ENCODE data around the gene LILRB3. TPM values are rescaled to one million over a fixed set of nuclear protein-coding genes. Genes with fewer than 3 reads are reported as not detected.
"Not testable (repeated sequence)": the region's sequence is repeated elsewhere in the genome, so short reads cannot be mapped to it uniquely, and the experiment has no call there.

The LILRB3 gene
- total and polyA plus RNA-seq, 4 donors = 0.61 to 26.7 (median 10.4) TPM

- no peaks in the 10 kb centered on the region for H3K9me3 ChIP-seq (ENCODE audit: control insufficient read depth, low read length)
- intact Hi-C loops (cut with DNase I) = no loop called here
- 90 to 92% methylated on average over 27 of the region's 27 CpGs for WGBS, 2 donors
- H3K4me1 ChIP-seq (ENCODE audit: control insufficient read depth in 1 of 2, insufficient read depth in 2 of 2, low read length in 2 of 2) = no peaks in the 10 kb centered on the region
- H3K4me3 ChIP-seq (ENCODE audit: low read length in 2 of 2) = no peak overlapping the region
- H3K27me3 ChIP-seq (ENCODE audit: control insufficient read depth in 1 of 2, insufficient read depth in 2 of 2, low read length in 1 of 2) = no peaks in the 10 kb centered on the region
- ATAC-seq (ENCODE audit: low FRiP score) (no peak), DNase-seq (peak in 1 of 2 donors; percentile 42)
- H3K27ac ChIP-seq (ENCODE audit: low read depth in 1 of 2, low read length in 2 of 2) = no peak overlapping the region
- H3K36me3 ChIP-seq (ENCODE audit: control insufficient read depth in 1 of 2, insufficient read depth in 2 of 2, low read length in 1 of 2) = no peaks in the 10 kb centered on the region
Observed at GRCh38 chr19:54218960-54219661, 3.7 kb downstream of the LILRB3 start.

- no peak overlapping the region for H3K4me3 ChIP-seq (ENCODE audit: low read length in 2 of 2)
- intact Hi-C loops (cut with DNase I) = no loop called here
- no peaks in the 10 kb centered on the region for H3K9me3 ChIP-seq (ENCODE audit: control insufficient read depth, low read length)
- no peak overlapping the region for H3K27ac ChIP-seq (ENCODE audit: low read depth in 1 of 2, low read length in 2 of 2)
- DNase-seq = no peak
- H3K4me1 ChIP-seq (ENCODE audit: control insufficient read depth in 1 of 2, insufficient read depth in 2 of 2, low read length in 2 of 2) = no peaks in the 10 kb centered on the region
- no peaks in the 10 kb centered on the region for H3K36me3 ChIP-seq (ENCODE audit: control insufficient read depth in 1 of 2, insufficient read depth in 2 of 2, low read length in 1 of 2)
- ATAC-seq (ENCODE audit: low FRiP score) = no peak
- no peaks in the 10 kb centered on the region for H3K27me3 ChIP-seq (ENCODE audit: control insufficient read depth in 1 of 2, insufficient read depth in 2 of 2, low read length in 1 of 2)
- WGBS, 2 donors = 78 to 85% methylated on average over 5 to 8 of the region's 8 CpGs
Observed at GRCh38 chr19:54218259-54218658, 4.5 kb downstream of the LILRB3 start.

- H3K9me3 ChIP-seq (ENCODE audit: control insufficient read depth, low read length); DNase-seq; ATAC-seq (ENCODE audit: low FRiP score); H3K27ac ChIP-seq (ENCODE audit: low read depth in 1 of 2, low read length in 2 of 2); H3K36me3 ChIP-seq (ENCODE audit: control insufficient read depth in 1 of 2, insufficient read depth in 2 of 2, low read length in 1 of 2); intact Hi-C loops (cut with DNase I); H3K27me3 ChIP-seq (ENCODE audit: control insufficient read depth in 1 of 2, insufficient read depth in 2 of 2, low read length in 1 of 2); H3K4me3 ChIP-seq (ENCODE audit: low read length in 2 of 2); H3K4me1 ChIP-seq (ENCODE audit: control insufficient read depth in 1 of 2, insufficient read depth in 2 of 2, low read length in 2 of 2): not testable (repeated sequence)
- 47 to 61% methylated on average over 14 to 17 of the region's 20 CpGs for WGBS, 2 donors
Observed at GRCh38 chr19:54217517-54218247, 5.1 kb downstream of the LILRB3 start.

GRCh38 chr19:54216869-54217268 is 5.9 kb downstream of the LILRB3 start:
- DNase-seq (peak in 1 of 2 donors; percentile 16), ATAC-seq (ENCODE audit: low FRiP score) (no peak)
- H3K4me1 ChIP-seq (ENCODE audit: control insufficient read depth in 1 of 2, insufficient read depth in 2 of 2, low read length in 2 of 2) = no peaks in the 10 kb centered on the region
- H3K27me3 ChIP-seq (ENCODE audit: control insufficient read depth in 1 of 2, insufficient read depth in 2 of 2, low read length in 1 of 2) = no peaks in the 10 kb centered on the region
- H3K4me3 ChIP-seq (ENCODE audit: low read length in 2 of 2) = no peak overlapping the region
- 84% methylated on average over 8 to 9 of the region's 9 CpGs for WGBS, 2 donors
- H3K9me3 ChIP-seq (ENCODE audit: control insufficient read depth, low read length) = no peaks in the 10 kb centered on the region
- no peaks in the 10 kb centered on the region for H3K36me3 ChIP-seq (ENCODE audit: control insufficient read depth in 1 of 2, insufficient read depth in 2 of 2, low read length in 1 of 2)
- H3K27ac ChIP-seq (ENCODE audit: low read depth in 1 of 2, low read length in 2 of 2) = no peak overlapping the region
- intact Hi-C loops (cut with DNase I) = no loop called here

GRCh38 chr19:54214734-54215133 is 8.1 kb downstream of the LILRB3 start:
- H3K4me3 ChIP-seq (ENCODE audit: low read length in 2 of 2); H3K27ac ChIP-seq (ENCODE audit: low read depth in 1 of 2, low read length in 2 of 2); intact Hi-C loops (cut with DNase I); H3K4me1 ChIP-seq (ENCODE audit: control insufficient read depth in 1 of 2, insufficient read depth in 2 of 2, low read length in 2 of 2); ATAC-seq (ENCODE audit: low FRiP score); H3K27me3 ChIP-seq (ENCODE audit: control insufficient read depth in 1 of 2, insufficient read depth in 2 of 2, low read length in 1 of 2); H3K36me3 ChIP-seq (ENCODE audit: control insufficient read depth in 1 of 2, insufficient read depth in 2 of 2, low read length in 1 of 2); H3K9me3 ChIP-seq (ENCODE audit: control insufficient read depth, low read length): not testable (repeated sequence)
- WGBS, 2 donors = 96 to 97% methylated on average over 14 to 16 of the region's 19 CpGs
- DNase-seq = peak in 1 of 2 donors; percentile 35

- H3K27me3 ChIP-seq (ENCODE audit: control insufficient read depth in 1 of 2, insufficient read depth in 2 of 2, low read length in 1 of 2); H3K36me3 ChIP-seq (ENCODE audit: control insufficient read depth in 1 of 2, insufficient read depth in 2 of 2, low read length in 1 of 2); H3K9me3 ChIP-seq (ENCODE audit: control insufficient read depth, low read length); H3K4me1 ChIP-seq (ENCODE audit: control insufficient read depth in 1 of 2, insufficient read depth in 2 of 2, low read length in 2 of 2); H3K27ac ChIP-seq (ENCODE audit: low read depth in 1 of 2, low read length in 2 of 2); DNase-seq; ATAC-seq (ENCODE audit: low FRiP score); intact Hi-C loops (cut with DNase I); H3K4me3 ChIP-seq (ENCODE audit: low read length in 2 of 2): not testable (repeated sequence)
- 73 to 79% methylated on average over 3 to 5 of the region's 5 CpGs for WGBS, 2 donors
Observed at GRCh38 chr19:54214217-54214616, 8.6 kb downstream of the LILRB3 start.

GRCh38 chr19:54211235-54211634 is 11.6 kb downstream of the LILRB3 start:
- Histone ChIP-seq H3K9me3 (ENCODE audit: control insufficient read depth, low read length) (no peaks in the 10 kb centered on the region), H3K4me3 (ENCODE audit: low read length in 2 of 2) (no peak overlapping the region), H3K27me3 (ENCODE audit: control insufficient read depth in 1 of 2, insufficient read depth in 2 of 2, low read length in 1 of 2) (no peaks in the 10 kb centered on the region), H3K36me3 (ENCODE audit: control insufficient read depth in 1 of 2, insufficient read depth in 2 of 2, low read length in 1 of 2) (peaks cover 0 to 6% of the 10 kb centered on the region in 2 donors), H3K4me1 (ENCODE audit: control insufficient read depth in 1 of 2, insufficient read depth in 2 of 2, low read length in 2 of 2) (no peaks in the 10 kb centered on the region), H3K27ac (ENCODE audit: low read depth in 1 of 2, low read length in 2 of 2) (no peak overlapping the region)
- intact Hi-C loops (cut with DNase I) = no loop called here
- 90 to 91% methylated on average over 12 of the region's 12 CpGs for WGBS, 2 donors
- ATAC-seq (ENCODE audit: low FRiP score) = no peak
- peak in 1 of 2 donors; percentile 52 for DNase-seq

GRCh38 chr19:54209811-54210494 is 12.9 kb downstream of the LILRB3 start:
- 17 to 23% methylated on average over 10 of the region's 10 CpGs for WGBS, 2 donors
- H3K36me3 ChIP-seq (ENCODE audit: control insufficient read depth in 1 of 2, insufficient read depth in 2 of 2, low read length in 1 of 2) = peaks cover 0 to 6% of the 10 kb centered on the region in 2 donors
- H3K9me3 ChIP-seq (ENCODE audit: control insufficient read depth, low read length) = no peaks in the 10 kb centered on the region
- H3K4me1 ChIP-seq (ENCODE audit: control insufficient read depth in 1 of 2, insufficient read depth in 2 of 2, low read length in 2 of 2) = no peaks in the 10 kb centered on the region
- ATAC-seq (ENCODE audit: low FRiP score) (peak; percentile 62), DNase-seq (peak; percentile 92 to 94)
- no peaks in the 10 kb centered on the region for H3K27me3 ChIP-seq (ENCODE audit: control insufficient read depth in 1 of 2, insufficient read depth in 2 of 2, low read length in 1 of 2)
- intact Hi-C loops (cut with DNase I) = no loop called here
- peak overlapping the region in 1 of 2 donors; percentile 16 for H3K27ac ChIP-seq (ENCODE audit: low read depth in 1 of 2, low read length in 2 of 2)
- no peak overlapping the region for H3K4me3 ChIP-seq (ENCODE audit: low read length in 2 of 2)
